Stimulated activated CD8-positive, alpha-beta memory T cell treated with anti-CD3 and anti-CD28 coated beads, Interleukin-7, amount 100 ng/mL, for 1 hour (primary cell): Measurements from ENCODE around the gene ZNF587.
"Not testable (repeated sequence)": the region's sequence is repeated elsewhere in the genome, so short reads cannot be mapped to it uniquely, and the experiment has no call there.

ENCODE experiments used
- DNase-seq, 2 donors: peaks; one replicate each; pipeline ENCODE4 v3.0.0-alpha.2; 2020; ENCODE audit warnings: low read depth in 2 of 2

ZNF587 gene

GRCh38 chr19:57849666-57850473, at the start of gene ZNF587:
TSS of gene ZNF587 (plus strand) at chr19:57849859. CDS start at chr19:57850039, 180 bp downstream.
- peak; percentile 61 to 63 for DNase-seq

- no peak for DNase-seq
These were observed 49.0 kb upstream of the ZNF587 start for GRCh38 chr19:57800696-57801095.

- no peak for DNase-seq
These were observed 47.4 kb upstream of the ZNF587 start for GRCh38 chr19:57802269-57802668.

- DNase-seq: no peak
These were observed 46.4 kb upstream of the ZNF587 start for GRCh38 chr19:57803265-57803593.

- DNase-seq: no peak
These were observed 45.9 kb upstream of the ZNF587 start for GRCh38 chr19:57803594-57804325.

GRCh38 chr19:57807541-57807940, 42.1 kb upstream of the ZNF587 start:
- no peak for DNase-seq

GRCh38 chr19:57810410-57811295, 39.0 kb upstream of the ZNF587 start:
- DNase-seq: not testable (repeated sequence)

GRCh38 chr19:57812226-57812625, 37.4 kb upstream of the ZNF587 start:
- DNase-seq: no peak

- not testable (repeated sequence) for DNase-seq
These were observed 36.5 kb upstream of the ZNF587 start for GRCh38 chr19:57812975-57813820.

- DNase-seq: no peak
These were observed 35.6 kb upstream of the ZNF587 start for GRCh38 chr19:57813919-57814504.

GRCh38 chr19:57814505-57815246, 35.0 kb upstream of the ZNF587 start, which contains the start of gene ZNF552:
TSS of gene ZNF552 (minus strand) at chr19:57814913. CDS start at chr19:57814743, 170 bp downstream.
- DNase-seq: peak; percentile 46 to 49

GRCh38 chr19:57815247-57816075, 34.2 kb upstream of the ZNF587 start:
- DNase-seq: no peak

GRCh38 chr19:57816652-57817051, 33.0 kb upstream of the ZNF587 start:
- no peak for DNase-seq

- DNase-seq: no peak
These were observed 31.7 kb upstream of the ZNF587 start for GRCh38 chr19:57817976-57818375.

GRCh38 chr19:57818378-57818777, 31.3 kb upstream of the ZNF587 start:
- DNase-seq: no peak

GRCh38 chr19:57819475-57820148, 30.0 kb upstream of the ZNF587 start:
- DNase-seq: peak; percentile 61 to 64

GRCh38 chr19:57820599-57820998, 29.1 kb upstream of the ZNF587 start:
- no peak for DNase-seq

GRCh38 chr19:57821095-57821494, 28.6 kb upstream of the ZNF587 start:
- not testable (repeated sequence) for DNase-seq
